HepG2 (cell line): ENCODE data around the gene INSR. TPM values are rescaled to one million over a fixed set of nuclear protein-coding genes. Genes with fewer than 3 reads are reported as not detected.

Experiments used
- ARID3A ChIP-seq: IDR thresholded peaks from 2 replicates; pipeline ENCODE4 v1.6.1; 2012; ENCODE audit warnings: low read depth, low read length, improper control_type of control experiment
- HNRNPUL1 ChIP-seq: fragments of 200-400 bp; formaldehyde crosslinking; IDR thresholded peaks from 2 replicates; pipeline ENCODE4 v1.6.1; 2017; ENCODE audit warnings: low read depth, mild to moderate bottlenecking, low read length, moderate library complexity
- SP1 ChIP-seq, 2 experiments: fragments of 450-650 bp in 1 of 2; sonication (generic) in 1 of 2; formaldehyde crosslinking in 1 of 2; IDR thresholded peaks; 2 replicates each; pipeline versions ENCODE4 v1.4.0 to v1.6.1; 2016 to 2020; ENCODE audit warnings: missing genetic modification reagents in 1 of 2
- TCF7 ChIP-seq: sonication (generic); IDR thresholded peaks from 2 replicates; pipeline ENCODE4 v1.6.1; 2016; ENCODE audit warnings: antibody characterized with exemption, low read depth
- U2AF1 ChIP-seq: fragments of 200-400 bp; formaldehyde crosslinking; optimal IDR thresholded peaks from 2 replicates; pipeline ENCODE3; 2017; ENCODE audit warnings: mild to moderate bottlenecking, low read depth, low read length
- U2AF2 ChIP-seq: fragments of 200-400 bp; formaldehyde crosslinking; IDR thresholded peaks from 2 replicates; pipeline ENCODE4 v1.6.1; 2017; ENCODE audit warnings: low read depth, mild to moderate bottlenecking, low read length
- ZBTB1 ChIP-seq: sonication (generic); formaldehyde crosslinking; IDR thresholded peaks from 2 replicates; pipeline ENCODE4 v1.4.0; 2020; ENCODE audit warnings: missing genetic modification reagents, borderline replicate concordance
- ZBTB8A ChIP-seq: sonication (generic); formaldehyde crosslinking; IDR thresholded peaks from 2 replicates; pipeline ENCODE4 v1.4.0; 2020; ENCODE audit warnings: mild to moderate bottlenecking, low read depth, missing genetic modification reagents, borderline replicate concordance
- ZNF142 ChIP-seq: sonication (generic); formaldehyde crosslinking; IDR thresholded peaks from 2 replicates; pipeline ENCODE4 v1.4.0; 2020; ENCODE audit warnings: missing genetic modification reagents
- ZNF432 ChIP-seq: sonication (generic); formaldehyde crosslinking; IDR thresholded peaks from 2 replicates; pipeline ENCODE4 v1.5.0; 2020; ENCODE audit warnings: missing genetic modification reagents, mild to moderate bottlenecking, borderline replicate concordance
- ZNF598 ChIP-seq: sonication (generic); formaldehyde crosslinking; IDR thresholded peaks from 2 replicates; pipeline ENCODE4 v1.5.1; 2020; ENCODE audit warnings: mild to moderate bottlenecking, missing genetic modification reagents, borderline replicate concordance
- ZNF629 ChIP-seq: sonication (generic); formaldehyde crosslinking; conservative IDR thresholded peaks from 2 replicates; pipeline ENCODE4 v1.5.0; 2020; ENCODE audit warnings: missing genetic modification reagents
- ZNF781 ChIP-seq: sonication (generic); formaldehyde crosslinking; IDR thresholded peaks from 2 replicates; pipeline ENCODE4 v1.5.1; 2020; ENCODE audit warnings: borderline replicate concordance, mild to moderate bottlenecking, missing genetic modification reagents; ENCODE audit errors: not compliant biosample characterization
- polyA plus RNA-seq, 8 experiments: library from polyadenylated mRNA; depleted of rRNA in 3 of 8; stranded (reverse) in 7 of 8; unstranded in 1 of 8; fragments of >200 nt; fragmentation: Illumina TruSeq in 4 of 8; extraction: Trizol in 4 of 8; gene quantifications; 2 replicates each; pipeline versions ENCODE4 v1.2.1 to v1.2.3, GENCODE V29; 2011 to 2016; ENCODE audit warnings: low read depth in 4 of 8, missing spikeins in 1 of 8, mixed read lengths in 1 of 8; ENCODE audit not compliant: insufficient read depth in 1 of 8
- total RNA-seq, 5 experiments: library from RNA; depleted of rRNA; stranded (reverse); fragments of >200 nt; fragmentation: Illumina TruSeq; extraction: Trizol; gene quantifications; 2 replicates each; pipeline ENCODE4 v1.2.3, GENCODE V29; 2016; ENCODE audit warnings: low read depth in 1 of 5
- TF ChIP-seq, protein P1 (sequence below): sonication (generic); formaldehyde crosslinking; IDR thresholded peaks from 2 replicates; pipeline ENCODE4 v1.5.0; 2020; ENCODE audit warnings: missing genetic modification reagents

INSR gene
- total and polyA plus RNA-seq, 2 of the 13 experiments (the other 11 are each of a cell fraction or from before 2014, with no cell fraction given): 24.2 to 29.8 TPM

- TF ChIP-seq ZNF142: peak; percentile 67; the same call in 1 of the 2 replicates
- TF ChIP-seq, protein P1, sequence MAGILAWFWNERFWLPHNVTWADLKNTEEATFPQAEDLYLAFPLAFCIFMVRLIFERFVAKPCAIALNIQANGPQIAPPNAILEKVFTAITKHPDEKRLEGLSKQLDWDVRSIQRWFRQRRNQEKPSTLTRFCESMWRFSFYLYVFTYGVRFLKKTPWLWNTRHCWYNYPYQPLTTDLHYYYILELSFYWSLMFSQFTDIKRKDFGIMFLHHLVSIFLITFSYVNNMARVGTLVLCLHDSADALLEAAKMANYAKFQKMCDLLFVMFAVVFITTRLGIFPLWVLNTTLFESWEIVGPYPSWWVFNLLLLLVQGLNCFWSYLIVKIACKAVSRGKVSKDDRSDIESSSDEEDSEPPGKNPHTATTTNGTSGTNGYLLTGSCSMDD (CRISPR knock-in tag): no peak
- TF ChIP-seq ZNF432 (CRISPR knock-in tag): no peak
- TF ChIP-seq U2AF2: no peak
- no peak; the same call in 1 of the 2 replicates for TF ChIP-seq ARID3A
- no peak for TF ChIP-seq ZNF598
- no peak for TF ChIP-seq SP1 (IDR thresholded peaks at IDR 0.05)
- peak; percentile 82 for TF ChIP-seq SP1 (CRISPR knock-in tag; IDR thresholded peaks at IDR 0.05)
- peak; percentile 86 for TF ChIP-seq ZNF781
- TF ChIP-seq U2AF1: peak; percentile 84
- no peak for TF ChIP-seq ZBTB8A (CRISPR knock-in tag)
- TF ChIP-seq ZNF629 (CRISPR knock-in tag): 0 out of 2 replicates have a peak, but pooled peaks have one; percentile 34
- TF ChIP-seq HNRNPUL1: no peak
- TF ChIP-seq ZBTB1 (CRISPR knock-in tag): no peak
- no peak for TF ChIP-seq TCF7
Observed at GRCh38 chr19:7197119-7197759, 97.0 kb downstream of the INSR start (continued).
